ENCODE measurements around the gene ALG8.
"Not testable (repeated sequence)": the region's sequence is repeated elsewhere in the genome, so short reads cannot be mapped to it uniquely, and the experiment has no call there.

The ALG8 gene

GRCh38 chr11:78080084-78080817 is 59.2 kb downstream of the ALG8 start:
- H3K36me3 ChIP-seq (ENCODE audit: control insufficient read depth in 2 of 2, insufficient read depth in 2 of 2, low read length in 2 of 2): no peaks in the 10 kb centered on the region
- no peaks in the 10 kb centered on the region for H3K27me3 ChIP-seq (ENCODE audit: control insufficient read depth in 1 of 2, insufficient read depth in 2 of 2, low read length in 2 of 2)
- peak overlapping the region; percentile 86 to 98 for H3K4me3 ChIP-seq (ENCODE audit: low read length in 2 of 2)
- H3K27ac ChIP-seq (ENCODE audit: low read length): peak overlapping the region; percentile 85
- peak overlapping the region; percentile 80 to 97 for H3K9ac ChIP-seq (ENCODE audit: low read length in 2 of 2)
- H3K4me1 ChIP-seq (ENCODE audit: control insufficient read depth, insufficient read depth, low read length): peaks cover 25% of the 10 kb centered on the region
- H3K9me3 ChIP-seq (ENCODE audit: control insufficient read depth in 2 of 2, low read length in 2 of 2): no peaks in the 10 kb centered on the region

- Histone ChIP-seq H3K36me3 (ENCODE audit: control insufficient read depth in 2 of 2, insufficient read depth in 2 of 2, low read length in 2 of 2) (no peaks in the 10 kb centered on the region), H3K27ac (ENCODE audit: low read length) (peak within 1 kb of the TSS; percentile 85), H3K4me1 (ENCODE audit: control insufficient read depth, insufficient read depth, low read length) (peaks cover 25% of the 10 kb centered on the region)
Observed at GRCh38 chr11:78079232-78080083, 60.0 kb downstream of the ALG8 start, which contains the start of gene NDUFC2. NDUFC2 (minus strand) TSS chr11:78079862; CDS start chr11:78079744, 118 bp downstream.

GRCh38 chr11:78078218-78079167 is 60.9 kb downstream of the ALG8 start:
- no peaks in the 10 kb centered on the region for H3K27me3 ChIP-seq (ENCODE audit: control insufficient read depth in 1 of 2, insufficient read depth in 2 of 2, low read length in 2 of 2)
- peaks cover 25% of the 10 kb centered on the region for H3K4me1 ChIP-seq (ENCODE audit: control insufficient read depth, insufficient read depth, low read length)
- H3K9ac ChIP-seq (ENCODE audit: low read length in 2 of 2): peak overlapping the region; percentile 80 to 97
- no peaks in the 10 kb centered on the region for H3K36me3 ChIP-seq (ENCODE audit: control insufficient read depth in 2 of 2, insufficient read depth in 2 of 2, low read length in 2 of 2)
- H3K27ac ChIP-seq (ENCODE audit: low read length): no peak overlapping the region
- H3K9me3 ChIP-seq (ENCODE audit: control insufficient read depth in 2 of 2, low read length in 2 of 2): no peaks in the 10 kb centered on the region
- peak overlapping the region; percentile 86 to 98 for H3K4me3 ChIP-seq (ENCODE audit: low read length in 2 of 2)

More at GRCh38 chr11:78079232-78080083, 60.0 kb downstream of the ALG8 start, which contains the start of gene NDUFC2:
- H3K4me3 ChIP-seq (ENCODE audit: low read length in 2 of 2): peak within 1 kb of the TSS; percentile 86 to 98
- no peaks in the 10 kb centered on the region for H3K9me3 ChIP-seq (ENCODE audit: control insufficient read depth in 2 of 2, low read length in 2 of 2)
- no peaks in the 10 kb centered on the region for H3K27me3 ChIP-seq (ENCODE audit: control insufficient read depth in 1 of 2, insufficient read depth in 2 of 2, low read length in 2 of 2)
- H3K9ac ChIP-seq (ENCODE audit: low read length in 2 of 2): peak within 1 kb of the TSS; percentile 80 to 97

- not testable (repeated sequence) for H3K36me3 ChIP-seq (ENCODE audit: control insufficient read depth in 2 of 2, insufficient read depth in 2 of 2, low read length in 2 of 2); H3K9me3 ChIP-seq (ENCODE audit: control insufficient read depth in 2 of 2, low read length in 2 of 2); H3K27me3 ChIP-seq (ENCODE audit: control insufficient read depth in 1 of 2, insufficient read depth in 2 of 2, low read length in 2 of 2); H3K27ac ChIP-seq (ENCODE audit: low read length)
- peak overlapping the region; percentile 86 to 98 for H3K4me3 ChIP-seq (ENCODE audit: low read length in 2 of 2)
- H3K9ac ChIP-seq (ENCODE audit: low read length in 2 of 2): peak overlapping the region in 1 of 2 donors; percentile 36
- H3K4me1 ChIP-seq (ENCODE audit: control insufficient read depth, insufficient read depth, low read length): peaks cover 25% of the 10 kb centered on the region
Observed at GRCh38 chr11:78077592-78077991, 61.8 kb downstream of the ALG8 start.

GRCh38 chr11:78076733-78077403 is 62.6 kb downstream of the ALG8 start:
- H3K27me3 ChIP-seq (ENCODE audit: control insufficient read depth in 1 of 2, insufficient read depth in 2 of 2, low read length in 2 of 2): no peaks in the 10 kb centered on the region
- no peak overlapping the region for H3K9ac ChIP-seq (ENCODE audit: low read length in 2 of 2)
- H3K4me1 ChIP-seq (ENCODE audit: control insufficient read depth, insufficient read depth, low read length): peaks cover 25% of the 10 kb centered on the region
- H3K9me3 ChIP-seq (ENCODE audit: control insufficient read depth in 2 of 2, low read length in 2 of 2): no peaks in the 10 kb centered on the region
- peak overlapping the region in 1 of 2 donors; percentile 9 for H3K4me3 ChIP-seq (ENCODE audit: low read length in 2 of 2)
- no peak overlapping the region for H3K27ac ChIP-seq (ENCODE audit: low read length)
- H3K36me3 ChIP-seq (ENCODE audit: control insufficient read depth in 2 of 2, insufficient read depth in 2 of 2, low read length in 2 of 2): peaks cover 5% of the 10 kb centered on the region in 2 donors

GRCh38 chr11:78074756-78075155 is 64.7 kb downstream of the ALG8 start:
- no peak overlapping the region for H3K27ac ChIP-seq (ENCODE audit: low read length)
- peaks cover 25% of the 10 kb centered on the region for H3K4me1 ChIP-seq (ENCODE audit: control insufficient read depth, insufficient read depth, low read length)
- H3K27me3 ChIP-seq (ENCODE audit: control insufficient read depth in 1 of 2, insufficient read depth in 2 of 2, low read length in 2 of 2): no peaks in the 10 kb centered on the region
- H3K36me3 ChIP-seq (ENCODE audit: control insufficient read depth in 2 of 2, insufficient read depth in 2 of 2, low read length in 2 of 2): peaks cover 15 to 16% of the 10 kb centered on the region in 2 donors
- no peak overlapping the region for H3K4me3 ChIP-seq (ENCODE audit: low read length in 2 of 2)
- H3K9me3 ChIP-seq (ENCODE audit: control insufficient read depth in 2 of 2, low read length in 2 of 2): no peaks in the 10 kb centered on the region
- H3K9ac ChIP-seq (ENCODE audit: low read length in 2 of 2): no peak overlapping the region

GRCh38 chr11:78072455-78072854 is 67.0 kb downstream of the ALG8 start:
- Histone ChIP-seq H3K36me3 (ENCODE audit: control insufficient read depth in 2 of 2, insufficient read depth in 2 of 2, low read length in 2 of 2) (peaks cover 25 to 26% of the 10 kb centered on the region in 2 donors), H3K9me3 (ENCODE audit: control insufficient read depth in 2 of 2, low read length in 2 of 2) (no peaks in the 10 kb centered on the region), H3K4me1 (ENCODE audit: control insufficient read depth, insufficient read depth, low read length) (peaks cover 9% of the 10 kb centered on the region), H3K4me3 (ENCODE audit: low read length in 2 of 2) (no peak overlapping the region), H3K27ac (ENCODE audit: low read length) (no peak overlapping the region), H3K9ac (ENCODE audit: low read length in 2 of 2) (no peak overlapping the region), H3K27me3 (ENCODE audit: control insufficient read depth in 1 of 2, insufficient read depth in 2 of 2, low read length in 2 of 2) (no peaks in the 10 kb centered on the region)

GRCh38 chr11:78071717-78072116 is 67.7 kb downstream of the ALG8 start:
- H3K4me1 ChIP-seq (ENCODE audit: control insufficient read depth, insufficient read depth, low read length): peaks cover 2% of the 10 kb centered on the region
- no peak overlapping the region for H3K27ac ChIP-seq (ENCODE audit: low read length)
- H3K9ac ChIP-seq (ENCODE audit: low read length in 2 of 2): no peak overlapping the region
- H3K4me3 ChIP-seq (ENCODE audit: low read length in 2 of 2): no peak overlapping the region
- peaks cover 26 to 27% of the 10 kb centered on the region in 2 donors for H3K36me3 ChIP-seq (ENCODE audit: control insufficient read depth in 2 of 2, insufficient read depth in 2 of 2, low read length in 2 of 2)
- no peaks in the 10 kb centered on the region for H3K9me3 ChIP-seq (ENCODE audit: control insufficient read depth in 2 of 2, low read length in 2 of 2)
- no peaks in the 10 kb centered on the region for H3K27me3 ChIP-seq (ENCODE audit: control insufficient read depth in 1 of 2, insufficient read depth in 2 of 2, low read length in 2 of 2)

GRCh38 chr11:78070621-78071020 is 68.8 kb downstream of the ALG8 start:
- H3K36me3 ChIP-seq (ENCODE audit: control insufficient read depth in 2 of 2, insufficient read depth in 2 of 2, low read length in 2 of 2): peaks cover 26 to 27% of the 10 kb centered on the region in 2 donors
- no peak overlapping the region for H3K4me3 ChIP-seq (ENCODE audit: low read length in 2 of 2)
- no peak overlapping the region for H3K27ac ChIP-seq (ENCODE audit: low read length)
- no peak overlapping the region for H3K9ac ChIP-seq (ENCODE audit: low read length in 2 of 2)
- H3K9me3 ChIP-seq (ENCODE audit: control insufficient read depth in 2 of 2, low read length in 2 of 2): no peaks in the 10 kb centered on the region
- H3K4me1 ChIP-seq (ENCODE audit: control insufficient read depth, insufficient read depth, low read length): no peaks in the 10 kb centered on the region
- H3K27me3 ChIP-seq (ENCODE audit: control insufficient read depth in 1 of 2, insufficient read depth in 2 of 2, low read length in 2 of 2): no peaks in the 10 kb centered on the region

All from stomach smooth muscle (tissue), 2 donors.